Measurements from ENCODE around the gene GPSM1.

GPSM1 gene

GRCh38 chr9:136353757-136354488, 26.6 kb downstream of the GPSM1 start:
- H3K4me3 Mint-ChIP-seq: no peak overlapping the region
- DNase-seq (ENCODE audit: low spot score in 2 of 2) (no peak), ATAC-seq (ENCODE audit: low read depth) (no peak)
- peaks cover 10% of the 10 kb centered on the region for H3K27me3 Mint-ChIP-seq
- H3K27ac Mint-ChIP-seq: no peak overlapping the region
- peaks cover 4% of the 10 kb centered on the region for H3K4me1 Mint-ChIP-seq
- no peaks in the 10 kb centered on the region for H3K9me3 Mint-ChIP-seq
- no peaks in the 10 kb centered on the region for H3K36me3 Mint-ChIP-seq

- Mint-ChIP-seq H3K27ac (no peak overlapping the region), H3K4me3 (no peak overlapping the region), H3K4me1 (peaks cover 4% of the 10 kb centered on the region), H3K36me3 (no peaks in the 10 kb centered on the region), H3K27me3 (peaks cover 8% of the 10 kb centered on the region), H3K9me3 (no peaks in the 10 kb centered on the region)
- ATAC-seq (ENCODE audit: low read depth) (no peak), DNase-seq (ENCODE audit: low spot score in 2 of 2) (no peak)
Measured at GRCh38 chr9:136354592-136355085, 27.3 kb downstream of the GPSM1 start.

GRCh38 chr9:136355616-136356557, 28.5 kb downstream of the GPSM1 start:
- Mint-ChIP-seq H3K36me3 (no peaks in the 10 kb centered on the region), H3K27ac (no peak overlapping the region)

GRCh38 chr9:136357202-136357725, 29.9 kb downstream of the GPSM1 start:
- Mint-ChIP-seq H3K27me3 (peaks cover 6% of the 10 kb centered on the region), H3K4me1 (peaks cover 4% of the 10 kb centered on the region), H3K4me3 (no peak overlapping the region), H3K9me3 (no peaks in the 10 kb centered on the region), H3K27ac (no peak overlapping the region), H3K36me3 (no peaks in the 10 kb centered on the region)
- no peak for ATAC-seq (ENCODE audit: low read depth)
- DNase-seq (ENCODE audit: low spot score in 2 of 2): no peak

More at GRCh38 chr9:136355616-136356557, 28.5 kb downstream of the GPSM1 start:
- peaks cover 6% of the 10 kb centered on the region for H3K27me3 Mint-ChIP-seq
- H3K4me1 Mint-ChIP-seq: peaks cover 4% of the 10 kb centered on the region
- DNase-seq (ENCODE audit: low spot score in 2 of 2) (no peak), ATAC-seq (ENCODE audit: low read depth) (no peak)
- no peaks in the 10 kb centered on the region for H3K9me3 Mint-ChIP-seq
- H3K4me3 Mint-ChIP-seq: no peak overlapping the region

GRCh38 chr9:136358016-136358415, 30.7 kb downstream of the GPSM1 start:
- Mint-ChIP-seq H3K36me3 (peaks cover 1% of the 10 kb centered on the region), H3K27me3 (peaks cover 6% of the 10 kb centered on the region), H3K4me3 (no peak overlapping the region), H3K27ac (no peak overlapping the region), H3K4me1 (peaks cover 4% of the 10 kb centered on the region), H3K9me3 (no peaks in the 10 kb centered on the region)
- ATAC-seq (ENCODE audit: low read depth): no peak
- DNase-seq (ENCODE audit: low spot score in 2 of 2): no peak

- H3K27me3 Mint-ChIP-seq: peaks cover 6% of the 10 kb centered on the region
- H3K9me3 Mint-ChIP-seq: no peaks in the 10 kb centered on the region
- ATAC-seq (ENCODE audit: low read depth) (no peak), DNase-seq (ENCODE audit: low spot score in 2 of 2) (no peak)
- peaks cover 4% of the 10 kb centered on the region for H3K4me1 Mint-ChIP-seq
- no peak overlapping the region for H3K4me3 Mint-ChIP-seq
- H3K36me3 Mint-ChIP-seq: peaks cover 1% of the 10 kb centered on the region
- H3K27ac Mint-ChIP-seq: no peak overlapping the region
Measured at GRCh38 chr9:136358888-136359287, 31.5 kb downstream of the GPSM1 start.

GRCh38 chr9:136359774-136360718, 32.7 kb downstream of the GPSM1 start:
- Mint-ChIP-seq H3K4me3 (no peak overlapping the region), H3K27me3 (peaks cover 2% of the 10 kb centered on the region), H3K9me3 (no peaks in the 10 kb centered on the region), H3K36me3 (peaks cover 1% of the 10 kb centered on the region), H3K27ac (no peak overlapping the region), H3K4me1 (no peaks in the 10 kb centered on the region)
- DNase-seq (ENCODE audit: low spot score in 2 of 2) (no peak), ATAC-seq (ENCODE audit: low read depth) (no peak)

GRCh38 chr9:136361047-136361753, 33.9 kb downstream of the GPSM1 start:
- H3K27ac Mint-ChIP-seq: no peak overlapping the region
- H3K4me3 Mint-ChIP-seq: no peak overlapping the region
- ATAC-seq (ENCODE audit: low read depth) (no peak), DNase-seq (ENCODE audit: low spot score in 2 of 2) (no peak)
- peaks cover 1% of the 10 kb centered on the region for H3K36me3 Mint-ChIP-seq
- no peaks in the 10 kb centered on the region for H3K9me3 Mint-ChIP-seq
- H3K27me3 Mint-ChIP-seq: peaks cover 2% of the 10 kb centered on the region
- H3K4me1 Mint-ChIP-seq: peaks cover 6% of the 10 kb centered on the region

GRCh38 chr9:136361754-136362449, 34.6 kb downstream of the GPSM1 start:
- no peaks in the 10 kb centered on the region for H3K27me3 Mint-ChIP-seq
- H3K9me3 Mint-ChIP-seq: no peaks in the 10 kb centered on the region
- H3K4me1 Mint-ChIP-seq: peaks cover 6% of the 10 kb centered on the region
- H3K4me3 Mint-ChIP-seq: no peak overlapping the region
- peaks cover 1% of the 10 kb centered on the region for H3K36me3 Mint-ChIP-seq
- ATAC-seq (ENCODE audit: low read depth) (no peak), DNase-seq (ENCODE audit: low spot score in 2 of 2) (no peak)
- H3K27ac Mint-ChIP-seq: no peak overlapping the region

- Mint-ChIP-seq H3K27me3 (no peaks in the 10 kb centered on the region), H3K36me3 (peaks cover 1% of the 10 kb centered on the region), H3K4me3 (no peak overlapping the region), H3K4me1 (peaks cover 6% of the 10 kb centered on the region), H3K9me3 (no peaks in the 10 kb centered on the region), H3K27ac (no peak overlapping the region)
- DNase-seq (ENCODE audit: low spot score in 2 of 2): no peak
- ATAC-seq (ENCODE audit: low read depth): no peak
Measured at GRCh38 chr9:136362450-136362784, 35.1 kb downstream of the GPSM1 start.

- Mint-ChIP-seq H3K27me3 (peaks cover 1% of the 10 kb centered on the region), H3K36me3 (peaks cover 1% of the 10 kb centered on the region), H3K9me3 (no peaks in the 10 kb centered on the region), H3K4me3 (peak within 1 kb of the TSS; percentile 89), H3K27ac (peak within 1 kb of the TSS; percentile 35), H3K4me1 (peaks cover 6% of the 10 kb centered on the region)
- DNase-seq (ENCODE audit: low spot score in 2 of 2) (peak; percentile 89 to 94), ATAC-seq (ENCODE audit: low read depth) (peak; percentile 80)
Measured at GRCh38 chr9:136363106-136363948, 36.0 kb downstream of the GPSM1 start, which contains the start of gene DNLZ. DNLZ (minus strand) TSS chr9:136363744; CDS start chr9:136363714, 30 bp downstream.
